ENCODE results near the gene RIPK3.

RIPK3 gene

DNA sequence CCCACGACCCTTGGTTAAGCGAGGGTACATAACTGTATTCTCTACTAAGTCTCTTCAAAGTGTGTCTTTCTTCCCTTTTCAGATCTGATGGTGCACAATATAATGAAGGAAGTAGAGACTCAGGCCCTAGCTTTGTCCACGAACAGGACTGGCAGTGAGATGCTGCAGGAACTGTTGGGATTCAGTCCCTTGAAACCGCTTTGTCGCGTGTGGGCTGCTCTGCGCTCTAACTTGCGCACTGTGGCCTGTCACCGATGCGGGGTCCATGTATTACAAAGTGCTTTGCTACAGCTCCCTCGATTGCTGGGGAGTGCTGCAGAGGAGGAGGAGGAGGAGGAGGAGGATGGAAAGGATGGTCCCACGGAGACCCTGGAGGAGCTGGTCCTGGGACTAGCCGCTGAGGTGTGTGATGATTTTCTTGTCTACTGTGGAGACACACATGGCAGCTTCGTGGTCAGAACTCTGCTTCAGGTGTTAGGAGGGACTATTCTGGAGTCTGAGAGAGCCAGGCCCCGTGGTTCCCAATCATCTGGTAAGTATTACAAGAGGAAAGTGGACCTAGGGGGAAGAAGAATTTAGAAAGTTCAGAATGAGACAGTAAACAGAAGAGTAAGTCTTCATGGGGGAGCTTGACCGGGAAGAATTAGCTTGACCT is 39.3 kb downstream of the RIPK3 start:
- FAIRE-seq, result no peak

- FAIRE-seq, result peak; percentile 12
Observed at GRCh38 chr14:24299255-24300191, 40.3 kb downstream of the RIPK3 start, which contains the start of the genes DHRS1 and NOP9. DHRS1 (minus strand) TSS chr14:24299780; CDS start chr14:24299106, 674 bp downstream. NOP9 (plus strand) TSS chr14:24299850; CDS start chr14:24299955, 105 bp downstream.

DNA sequence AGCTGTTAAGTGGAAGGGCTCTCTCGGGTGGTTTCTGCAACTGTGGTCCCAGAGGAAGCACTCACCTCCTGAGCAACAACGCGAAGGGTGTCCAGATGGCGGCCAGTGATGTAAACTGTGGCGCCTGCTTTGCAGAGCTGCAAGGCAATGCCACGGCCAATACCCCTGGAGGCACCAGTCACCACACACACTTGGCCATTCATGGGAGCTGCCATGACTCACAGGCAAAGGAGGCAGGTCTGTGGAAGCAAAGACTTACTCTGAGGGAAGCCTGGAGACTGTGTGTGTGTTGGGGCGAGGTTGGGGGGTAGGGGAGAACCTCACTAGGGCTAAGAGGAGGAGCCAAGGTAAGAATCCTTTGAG is 40.9 kb downstream of the RIPK3 start:
- FAIRE-seq, result no peak

DNA sequence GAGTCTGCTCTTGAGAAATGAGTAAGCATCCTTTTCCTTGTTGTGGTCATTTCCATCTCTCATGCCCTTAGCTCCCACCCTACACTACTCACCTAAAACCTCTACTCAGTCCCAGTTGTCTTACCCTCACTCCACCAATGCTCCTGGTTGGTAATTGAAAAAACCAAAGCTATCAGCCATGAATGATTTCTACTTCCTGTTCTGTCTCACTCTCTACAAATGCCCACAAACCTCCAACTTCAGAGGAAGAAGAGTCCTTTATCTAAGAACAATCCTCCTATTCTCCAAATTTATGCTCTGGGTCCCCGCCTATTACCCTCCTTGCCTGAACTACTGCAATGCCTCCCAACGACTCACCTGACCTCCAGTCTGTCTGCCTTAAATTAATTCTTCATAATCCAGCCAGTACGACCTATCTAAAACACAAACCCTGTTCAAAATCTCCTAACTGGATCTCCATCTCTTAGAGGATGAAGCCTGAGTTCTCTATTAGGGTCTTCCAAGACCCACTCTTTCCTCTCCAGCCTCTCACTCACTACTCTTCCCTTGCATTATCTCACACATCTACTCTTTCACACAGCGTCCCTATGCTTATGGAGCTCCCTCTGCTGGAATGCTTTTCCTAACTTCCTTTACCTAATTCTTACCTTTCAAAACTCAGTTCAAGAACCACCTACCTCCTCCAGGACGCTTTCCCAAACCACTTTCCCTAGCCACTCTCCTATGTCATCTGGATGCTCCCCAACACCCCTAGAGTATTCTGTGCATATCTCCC is 42.4 kb downstream of the RIPK3 start:
- FAIRE-seq, result no peak

GRCh38 chr14:24296341-24297157 is 43.2 kb downstream of the RIPK3 start:
- FAIRE-seq, result no peak

- FAIRE-seq, result no peak
Observed at GRCh38 chr14:24293525-24293924, 46.3 kb downstream of the RIPK3 start.

GRCh38 chr14:24292118-24292807 is 47.5 kb downstream of the RIPK3 start:
- no peak for FAIRE-seq

DNA sequence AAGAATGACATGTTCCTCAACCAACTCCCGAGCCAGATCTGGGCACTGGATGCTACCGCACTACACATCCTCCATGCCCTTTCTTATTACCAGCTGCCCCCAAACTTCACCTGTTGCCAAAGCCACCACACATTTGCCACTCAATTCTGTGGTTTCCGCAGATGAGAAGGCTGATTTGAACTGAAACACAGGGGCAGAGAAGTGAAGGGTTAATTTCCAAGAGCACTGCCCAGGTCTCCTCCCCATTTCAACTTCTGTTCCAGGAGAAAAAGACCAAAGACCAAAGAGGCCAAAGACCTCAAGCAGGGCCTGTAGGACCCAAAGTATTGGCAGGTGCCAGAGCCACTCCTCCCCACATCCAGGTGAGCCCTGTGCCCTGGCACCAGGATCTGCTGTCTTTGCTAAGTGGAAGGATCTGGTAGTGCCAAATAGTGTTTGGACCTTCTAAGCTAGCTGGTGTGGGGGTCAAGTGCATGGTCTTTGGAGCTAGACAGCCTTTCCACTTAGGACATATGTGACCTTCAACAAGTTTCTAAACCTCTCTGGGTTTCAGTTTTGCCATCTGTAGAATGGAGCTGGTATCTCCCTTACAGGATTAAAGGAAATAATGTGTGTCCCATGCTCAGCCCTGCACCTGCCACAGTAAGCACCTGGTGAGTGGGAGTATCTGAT is 48.2 kb downstream of the RIPK3 start:
- no peak for FAIRE-seq

GRCh38 chr14:24290746-24291145 is 49.0 kb downstream of the RIPK3 start:
- FAIRE-seq, result no peak

DNA sequence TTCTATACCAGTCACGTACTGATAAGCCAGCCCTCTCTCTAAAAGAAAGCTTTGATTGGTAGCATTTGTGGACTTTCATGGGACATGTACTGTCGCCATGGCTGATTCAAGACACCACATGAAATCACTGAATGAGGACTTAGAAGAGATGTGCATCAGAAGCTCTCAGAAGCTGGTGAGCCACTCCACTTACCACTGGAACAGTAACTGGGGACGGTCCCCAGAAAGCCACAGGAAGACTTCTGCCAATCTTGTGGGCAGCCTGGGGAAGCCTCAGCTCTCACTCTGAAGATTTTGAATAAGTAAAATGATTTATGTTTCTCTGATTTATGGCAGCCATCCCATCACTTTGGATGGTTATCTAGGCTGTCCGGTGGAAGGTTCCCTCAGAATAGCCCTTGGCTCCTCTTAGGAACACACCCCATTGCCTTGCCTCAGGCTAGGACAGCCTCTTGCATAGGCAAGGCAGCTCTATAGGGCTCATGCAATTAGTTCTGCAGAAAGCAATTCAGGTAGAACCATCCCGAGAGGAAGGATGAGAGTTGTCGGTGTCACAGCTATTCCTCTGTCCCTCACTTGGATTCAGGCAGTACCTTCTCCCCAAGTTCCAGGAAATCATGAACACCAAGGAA is 50.0 kb downstream of the RIPK3 start:
- FAIRE-seq, result no peak

DNA sequence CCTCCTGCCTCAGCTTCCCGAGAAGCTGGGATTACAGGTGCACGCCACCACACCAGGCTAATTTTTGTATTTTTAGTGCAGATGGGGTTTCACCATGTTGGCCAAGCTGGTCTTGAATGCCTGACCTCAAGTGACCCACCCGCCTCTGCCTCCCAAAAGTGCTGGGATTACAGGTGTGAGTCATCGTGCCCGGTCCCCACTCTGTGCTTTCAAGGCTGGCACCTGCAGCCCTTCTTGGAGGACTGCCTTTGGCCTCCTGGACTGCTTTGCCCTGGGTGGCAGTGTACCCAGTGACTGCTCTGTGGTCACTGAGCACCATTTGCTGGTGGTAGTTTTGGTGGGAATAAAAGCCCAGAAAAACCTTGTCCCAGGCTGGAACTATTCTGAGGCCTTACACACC is 52.8 kb downstream of the RIPK3 start:
- FAIRE-seq, result no peak

Measured in endometrium (tissue), 2 donors.